HG03558 (cell line): ENCODE results near the gene RINT1.

Experiments
- ATAC-seq: cut with Tn5 transposase; IDR thresholded peaks from one replicate; pipeline ENCODE4 v1.9.1; 2021; ENCODE audit warnings: moderate number of reproducible peaks; ENCODE audit not compliant: unreplicated experiment; ENCODE audit errors: extremely low read depth

The RINT1 gene

GRCh38 chr7:105530126-105530525 lies 1.9 kb upstream of the RINT1 start:
- no peak for ATAC-seq

DNA sequence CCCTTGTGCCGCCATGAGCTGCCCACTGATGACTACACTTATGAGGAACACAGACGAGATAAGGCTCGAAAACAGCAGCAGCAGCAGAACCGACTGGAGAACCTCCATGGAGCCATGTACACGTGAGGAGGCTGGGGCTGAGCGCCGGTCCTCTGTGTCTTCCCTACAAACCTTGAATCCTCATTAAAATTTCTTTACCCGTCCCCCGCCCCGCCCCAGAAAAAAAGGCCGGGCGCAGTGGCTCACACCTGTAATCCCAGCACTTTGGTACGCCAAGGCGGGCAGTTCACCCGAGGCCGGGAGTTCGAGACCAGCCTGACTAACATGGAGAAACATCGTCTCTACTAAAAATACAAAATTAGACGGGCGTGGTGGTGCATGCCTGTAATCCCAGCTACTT lies 1.5 kb upstream of the RINT1 start:
- ATAC-seq: no peak

GRCh38 chr7:105532709-105533460 lies 884 bp downstream of the RINT1 start:
- ATAC-seq: no peak

DNA sequence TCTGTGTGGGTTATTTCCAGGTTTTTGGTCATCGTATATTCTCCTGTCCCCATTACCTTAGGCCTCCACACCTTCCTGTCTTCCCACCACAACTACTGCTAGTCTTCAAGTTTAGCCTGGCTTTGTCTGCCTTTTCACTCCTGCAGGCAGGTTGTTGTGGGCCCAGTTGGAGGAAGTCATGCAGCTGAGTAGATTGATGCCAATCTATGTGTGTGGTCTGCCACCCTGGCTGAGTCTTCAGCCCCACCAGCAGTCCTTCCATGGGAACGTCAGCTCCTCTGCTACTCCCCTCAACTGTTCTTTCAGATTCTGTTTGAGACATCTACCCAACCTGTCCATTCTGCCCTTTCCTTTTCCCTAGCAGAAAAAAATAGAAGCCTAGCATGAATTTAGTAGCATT lies 6.3 kb downstream of the RINT1 start:
- no peak for ATAC-seq

- no peak for ATAC-seq
Observed at GRCh38 chr7:105559926-105560325, 27.9 kb downstream of the RINT1 start.

DNA sequence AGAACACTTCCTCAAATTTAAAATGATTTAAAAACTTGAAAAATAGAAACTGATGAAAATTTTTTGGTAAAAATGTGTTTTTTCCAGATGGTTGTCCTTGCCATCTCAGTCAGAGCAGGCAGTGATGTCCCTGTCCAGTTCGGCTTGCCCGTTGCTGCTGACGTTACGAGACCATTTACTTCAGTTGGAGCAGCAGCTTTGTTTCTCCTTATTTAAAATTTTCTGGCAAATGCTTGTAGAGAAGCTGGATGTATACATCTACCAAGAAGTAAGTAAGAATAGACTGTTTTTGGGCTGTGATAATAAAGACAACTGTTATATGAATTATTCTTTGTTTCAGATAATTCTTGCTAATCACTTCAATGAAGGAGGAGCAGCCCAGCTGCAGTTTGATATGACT lies 33.2 kb downstream of the RINT1 start:
- ATAC-seq: no peak

DNA sequence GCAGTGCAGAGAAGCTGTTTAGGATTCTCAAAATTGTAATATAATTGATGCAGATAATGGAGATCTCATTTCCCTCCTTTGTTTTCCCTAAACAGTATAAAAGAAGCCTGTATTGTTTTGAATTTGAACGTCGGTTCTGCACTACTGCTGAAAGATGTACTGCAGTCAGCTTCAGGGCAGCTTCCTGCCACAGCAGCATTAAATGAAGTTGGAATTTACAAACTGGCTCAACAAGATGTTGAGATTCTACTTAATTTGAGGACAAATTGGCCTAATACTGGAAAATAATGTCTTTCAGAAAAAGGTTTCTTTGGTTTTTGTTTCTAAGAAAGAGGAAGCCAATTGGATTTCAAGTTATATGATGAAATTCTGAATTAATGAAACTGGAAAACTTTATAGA lies 35.0 kb downstream of the RINT1 start:
- no peak for ATAC-seq

GRCh38 chr7:105567821-105568220 lies 35.8 kb downstream of the RINT1 start:
- ATAC-seq: no peak

DNA sequence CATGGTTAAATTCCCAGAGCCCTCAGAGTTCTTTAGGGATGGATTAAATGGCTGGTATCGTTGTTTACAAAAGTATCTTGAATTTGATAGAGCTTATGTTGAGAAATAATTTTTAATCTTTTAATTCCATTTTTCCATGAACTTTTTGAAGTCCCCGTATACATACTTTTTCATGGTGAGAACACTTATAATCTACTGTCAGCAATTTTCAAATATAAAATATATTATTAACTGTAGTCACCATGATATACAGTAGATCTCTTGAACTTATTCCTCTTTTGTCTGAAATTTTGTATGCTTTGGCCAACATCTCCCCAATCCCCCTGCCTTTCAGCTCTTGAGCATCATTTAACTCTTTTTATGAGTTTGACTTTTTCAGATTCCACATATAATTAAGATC lies 39.9 kb downstream of the RINT1 start:
- ATAC-seq: no peak

DNA sequence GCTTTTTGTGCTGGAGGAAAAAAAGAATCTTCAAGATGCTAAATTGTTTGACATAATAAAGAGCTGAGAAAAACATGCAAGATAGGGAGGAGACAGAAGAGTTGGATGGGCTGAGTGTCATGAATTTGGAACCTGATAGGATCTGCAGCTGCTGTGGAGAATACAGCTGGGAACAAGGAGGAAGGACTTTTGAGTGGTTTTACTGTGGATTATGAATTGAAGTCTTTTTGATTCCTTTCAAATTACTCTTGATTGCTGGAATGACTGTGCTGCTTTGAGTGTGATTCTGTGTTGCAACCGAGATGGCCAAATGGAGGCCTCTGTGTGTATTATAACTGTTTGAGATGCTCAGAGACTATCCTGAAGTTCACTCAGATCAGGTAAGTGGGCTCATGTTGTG lies 45.2 kb downstream of the RINT1 start:
- no peak for ATAC-seq

GRCh38 chr7:105578496-105578895 lies 46.5 kb downstream of the RINT1 start:
- ATAC-seq: no peak

- no peak for ATAC-seq
Observed at GRCh38 chr7:105580022-105580740, 48.2 kb downstream of the RINT1 start.

- ATAC-seq: no peak
Observed at GRCh38 chr7:105581066-105581811, 49.2 kb downstream of the RINT1 start, which contains the start of gene EFCAB10. Gene EFCAB10, minus strand, starts transcription at chr7:105581493. Its CDS starts 30 bp downstream, at chr7:105581463.

GRCh38 chr7:105583061-105583460 lies 51.1 kb downstream of the RINT1 start:
- ATAC-seq: no peak

- ATAC-seq: no peak
Observed at GRCh38 chr7:105584165-105584564, 52.2 kb downstream of the RINT1 start.

DNA sequence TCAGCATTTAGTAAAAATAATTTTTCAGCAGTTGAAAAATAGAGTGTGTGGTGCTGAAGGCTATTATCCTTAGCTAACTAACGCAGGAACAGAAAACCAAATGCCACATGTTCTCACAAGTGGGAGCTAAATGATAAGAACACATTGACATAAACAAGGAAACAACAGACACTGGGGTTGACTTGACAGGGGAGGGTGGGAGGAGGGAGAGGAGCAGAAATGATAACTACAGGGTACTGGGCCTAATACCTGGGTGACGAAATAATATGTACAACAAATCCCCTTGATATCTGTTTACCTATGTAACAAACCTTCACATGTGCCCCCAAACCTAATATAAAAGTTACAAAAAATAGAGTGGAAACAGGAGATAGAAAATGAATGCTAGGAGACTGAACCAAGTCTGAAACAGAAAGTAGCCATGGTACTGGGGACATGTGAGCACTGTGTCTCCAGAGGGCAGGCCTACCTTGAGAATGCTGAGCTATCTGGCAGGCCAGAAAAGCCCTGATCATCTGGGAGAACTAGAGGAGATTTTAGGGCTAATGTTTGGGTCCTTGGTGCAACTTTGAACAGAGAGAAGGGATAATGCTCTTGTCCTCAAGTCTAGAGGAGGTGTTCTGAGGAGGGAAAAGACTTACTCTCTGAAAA lies 54.0 kb downstream of the RINT1 start:
- ATAC-seq: no peak

DNA sequence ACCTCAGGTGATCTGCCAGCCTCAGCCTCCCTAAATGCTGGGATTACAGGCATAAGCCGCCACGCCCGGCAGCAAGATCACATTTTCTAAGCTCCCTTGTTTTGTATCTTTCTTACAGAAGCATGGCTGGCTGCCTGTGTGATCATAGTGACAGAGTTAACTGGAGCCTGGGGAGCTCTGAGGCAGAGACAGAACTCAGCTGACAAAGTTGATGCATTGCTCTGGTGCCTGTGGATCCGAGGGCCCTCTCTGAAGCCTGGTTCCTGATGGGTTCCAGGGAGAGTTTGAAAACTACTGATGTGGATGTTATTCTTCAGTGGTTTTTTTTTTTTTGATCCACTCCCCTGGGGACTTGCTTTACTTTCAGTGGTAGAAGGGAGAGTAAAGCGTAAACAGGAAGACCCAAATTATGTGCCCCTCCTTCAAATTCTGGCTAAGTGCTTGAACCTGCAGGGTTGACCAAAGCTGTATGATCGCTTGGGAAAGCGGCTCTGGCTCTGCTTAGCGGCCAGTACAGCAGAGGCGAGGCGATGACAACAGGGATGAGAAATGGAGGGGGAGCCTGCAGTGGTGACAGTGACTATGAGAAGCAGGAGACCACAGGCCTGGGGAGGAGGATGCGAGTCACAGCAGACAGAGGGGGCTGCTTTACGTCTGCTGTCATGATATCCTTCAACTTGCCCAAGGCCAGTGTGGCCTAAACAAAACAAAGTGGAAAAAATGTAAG lies 56.1 kb downstream of the RINT1 start:
- ATAC-seq: no peak

DNA sequence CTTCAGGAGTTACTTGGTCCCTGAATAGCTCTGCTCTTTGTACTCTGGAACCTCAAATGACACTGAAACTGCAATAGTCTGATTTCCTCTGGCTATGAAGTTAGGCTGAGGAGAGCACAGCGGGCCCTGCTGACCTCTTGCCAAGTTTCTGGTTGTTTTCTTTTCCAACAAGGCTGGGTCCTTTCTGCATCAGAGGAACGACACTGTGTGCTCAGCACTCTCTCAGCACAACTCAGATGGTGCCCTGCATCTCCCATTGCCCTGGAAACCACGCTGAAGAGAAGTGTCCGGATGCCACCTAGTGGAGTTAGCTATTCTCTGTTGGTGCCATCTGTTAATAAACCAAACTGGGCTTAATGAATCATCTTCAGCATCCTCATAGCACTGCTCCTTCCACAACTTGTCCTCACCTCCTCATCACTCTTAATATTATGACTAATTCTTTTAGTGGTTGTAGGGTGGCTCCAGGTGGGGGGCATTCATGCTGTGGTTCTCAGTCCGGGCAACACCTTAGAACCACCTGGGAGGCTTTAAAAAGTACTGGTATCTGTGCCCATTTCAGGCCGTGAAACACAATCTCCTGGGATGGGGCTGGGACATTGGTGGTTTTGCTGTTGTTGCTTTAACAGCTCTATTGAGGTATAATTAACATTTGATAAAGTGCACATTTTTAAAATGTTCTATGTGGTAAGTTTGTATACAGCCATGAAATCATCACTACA lies 57.5 kb downstream of the RINT1 start:
- ATAC-seq: no peak

- no peak for ATAC-seq
Observed at GRCh38 chr7:105590793-105591192, 58.8 kb downstream of the RINT1 start.
